GM19372 (cell line): ENCODE data around the gene CPLX4.

ENCODE experiments used
- ATAC-seq: cut with Tn5 transposase; IDR thresholded peaks from one replicate; pipeline ENCODE4 v1.9.1; 2021; ENCODE audit warnings: mild to moderate bottlenecking, low read depth, moderate library complexity; ENCODE audit not compliant: unreplicated experiment

CPLX4 gene

DNA sequence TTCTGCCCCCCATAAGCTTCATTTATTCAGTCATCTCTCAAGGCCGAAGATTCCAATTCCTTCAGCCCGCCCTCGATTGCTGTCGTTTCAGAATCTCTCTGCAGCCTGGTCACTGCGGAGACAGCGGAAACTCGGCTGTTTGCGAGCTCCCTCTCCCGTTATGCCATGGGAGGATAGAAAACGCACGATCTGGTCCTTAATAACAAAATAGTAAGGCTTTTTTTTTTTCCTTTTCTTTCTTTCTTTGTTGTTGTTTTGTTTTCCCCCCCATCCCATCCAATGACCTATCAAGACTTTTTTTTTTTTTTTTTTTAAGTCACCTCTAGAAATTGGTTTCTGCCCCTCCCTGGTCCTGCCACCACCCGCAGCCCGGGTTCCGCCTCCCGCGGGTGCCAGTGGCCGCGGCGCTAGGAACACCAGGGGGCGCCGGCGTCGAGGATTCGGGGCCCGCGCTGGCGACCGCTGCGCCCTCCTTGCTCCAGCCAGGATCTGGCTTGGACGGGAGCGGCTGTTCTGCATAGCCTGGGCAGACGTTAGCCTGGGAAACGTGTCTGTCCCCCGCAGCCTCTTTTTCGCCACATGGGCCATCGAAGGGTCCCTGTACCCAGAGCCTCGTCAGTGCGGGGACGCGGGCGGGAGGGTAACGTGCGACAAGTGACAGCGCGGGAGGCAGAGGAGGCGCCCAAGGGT is 10.1 kb downstream of the CPLX4 start:
- ATAC-seq = peak; percentile 91

DNA sequence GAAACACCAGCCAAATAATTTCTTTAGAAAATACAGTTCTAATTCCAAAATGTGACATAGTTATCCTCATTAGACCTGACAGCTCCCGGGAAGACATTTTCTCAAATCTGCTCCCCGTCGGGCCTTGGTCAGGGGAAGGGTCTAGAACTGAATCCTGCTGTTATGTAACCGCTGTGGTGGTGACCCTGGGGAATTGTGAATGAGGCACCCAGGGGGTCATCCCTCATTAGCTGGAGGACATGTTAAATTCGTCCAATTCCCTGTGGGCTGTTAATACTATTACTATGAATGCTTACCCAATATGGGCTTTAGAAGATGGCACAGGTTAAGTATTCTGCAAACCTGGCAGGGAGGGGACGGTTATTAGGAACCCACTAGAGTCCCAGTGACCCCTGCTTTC is 11.8 kb downstream of the CPLX4 start:
- no peak for ATAC-seq

GRCh38 chr18:59305295-59305694 is 13.2 kb downstream of the CPLX4 start:
- ATAC-seq = no peak

DNA sequence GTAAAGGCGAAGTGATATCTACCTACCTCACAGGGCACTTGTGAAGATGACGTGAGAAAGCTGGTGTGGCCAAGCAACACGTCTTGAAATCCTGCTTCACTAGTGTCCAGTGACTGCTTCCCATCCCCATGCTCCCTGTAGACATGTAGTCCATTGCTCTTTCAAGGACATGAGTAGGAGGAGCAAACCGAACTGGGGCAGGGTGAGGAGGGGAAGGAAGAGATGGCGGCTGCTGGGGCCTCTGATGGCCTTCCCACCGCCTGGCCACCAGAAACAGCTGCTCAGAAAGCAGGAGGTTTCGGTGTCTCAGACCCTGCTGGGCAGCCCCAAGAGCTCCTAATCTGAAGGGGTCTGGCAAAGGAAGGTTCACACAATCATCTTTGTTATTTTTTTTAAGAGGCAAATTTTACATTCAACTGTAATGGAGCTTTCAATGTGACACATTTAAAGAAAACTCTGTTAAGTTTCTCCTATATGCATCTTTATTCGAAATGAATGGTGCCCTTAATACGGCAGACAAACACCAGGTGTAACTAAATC is 14.7 kb downstream of the CPLX4 start:
- ATAC-seq = no peak

DNA sequence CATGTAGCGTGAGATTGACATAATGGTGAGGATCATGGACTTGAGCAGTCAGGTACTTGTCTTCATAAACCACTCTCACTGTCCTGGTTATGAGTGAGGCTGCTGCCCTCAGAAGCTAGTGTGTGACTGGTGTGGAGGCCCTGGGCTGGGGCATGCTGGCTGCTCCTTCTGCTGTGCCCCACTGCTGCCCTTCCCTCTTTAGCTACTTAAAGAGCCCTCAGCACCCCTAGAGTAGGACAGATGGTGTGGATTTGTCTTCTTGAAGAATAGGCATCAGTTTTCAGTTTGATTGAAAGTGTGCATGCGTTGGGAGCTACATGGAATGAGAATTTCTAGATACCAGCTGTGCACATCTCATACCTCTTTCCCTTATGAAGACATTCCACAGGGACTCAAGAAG is 15.4 kb downstream of the CPLX4 start:
- no peak for ATAC-seq

- no peak for ATAC-seq
Observed at GRCh38 chr18:59301929-59302328, 16.5 kb downstream of the CPLX4 start.

DNA sequence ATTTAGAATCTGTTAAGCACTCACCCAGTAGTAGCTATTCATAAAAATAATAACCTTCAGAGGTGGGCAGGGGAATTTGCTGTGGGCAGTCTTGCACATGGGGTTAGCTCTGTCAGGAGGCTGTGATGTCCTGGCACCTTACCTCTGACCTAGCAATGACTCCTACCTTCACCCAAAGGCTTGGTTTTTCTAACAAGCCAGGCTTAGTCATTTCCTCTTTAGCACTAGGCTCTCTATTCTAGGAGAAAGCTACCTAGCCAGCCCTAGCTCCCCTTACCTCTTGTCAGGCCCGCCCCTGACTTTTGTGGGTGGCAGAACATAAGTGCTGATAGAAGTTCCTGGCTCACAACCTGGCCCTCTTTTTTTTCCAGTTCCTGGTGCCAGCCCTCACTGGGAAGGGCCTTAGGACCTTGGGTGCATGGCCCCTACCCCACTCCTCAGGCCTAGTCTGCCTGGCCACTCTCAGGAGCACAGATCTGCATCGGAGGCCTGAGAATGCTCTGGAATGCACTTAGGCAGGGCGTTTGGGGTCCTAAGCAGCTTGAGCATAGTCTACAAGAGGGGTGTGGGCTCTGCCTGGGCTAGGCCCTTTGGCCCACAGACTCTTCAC is 17.7 kb downstream of the CPLX4 start:
- ATAC-seq = no peak

DNA sequence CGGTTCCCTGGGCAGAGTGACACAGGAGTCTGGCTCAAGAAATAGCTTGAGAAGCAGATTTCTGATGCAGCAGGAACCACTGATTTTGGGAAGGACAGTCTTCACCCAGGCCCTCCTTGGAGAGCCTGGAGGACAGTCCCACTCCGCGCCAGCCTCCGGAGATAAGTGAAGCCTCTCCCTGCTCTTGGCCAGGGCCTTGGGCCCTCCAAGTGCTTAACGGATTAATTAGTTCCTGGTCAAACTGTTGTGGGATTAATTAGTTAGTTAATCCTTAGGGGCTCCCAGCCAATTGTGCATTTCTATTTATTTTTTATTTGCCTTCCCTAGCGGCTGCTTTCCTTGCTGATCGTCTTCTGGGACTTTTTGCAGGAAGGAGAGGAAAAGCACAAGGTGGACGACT is 19.6 kb downstream of the CPLX4 start:
- no peak for ATAC-seq

- ATAC-seq = no peak
Observed at GRCh38 chr18:59293317-59293716, 25.1 kb downstream of the CPLX4 start.

DNA sequence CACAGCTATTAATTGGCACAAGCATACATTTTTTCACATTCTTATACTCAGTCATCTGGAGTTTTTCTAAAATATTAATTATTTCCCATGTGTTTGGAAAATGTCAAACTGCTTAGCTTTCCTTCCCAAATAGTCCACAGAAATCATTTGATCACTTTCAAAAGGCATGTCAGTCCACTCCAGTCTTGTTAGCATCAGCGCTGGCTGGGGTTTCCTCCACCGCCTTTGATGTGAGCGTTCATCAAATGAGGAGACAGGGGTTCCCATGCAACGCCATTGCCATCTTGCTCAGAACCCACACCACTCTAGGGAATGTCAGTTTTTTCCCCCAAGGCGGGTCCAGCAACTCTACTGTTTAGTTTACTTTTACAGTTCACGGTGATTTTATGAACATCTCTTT is 32.1 kb downstream of the CPLX4 start:
- ATAC-seq = no peak

GRCh38 chr18:59282341-59282740 is 36.1 kb downstream of the CPLX4 start:
- ATAC-seq = no peak

DNA sequence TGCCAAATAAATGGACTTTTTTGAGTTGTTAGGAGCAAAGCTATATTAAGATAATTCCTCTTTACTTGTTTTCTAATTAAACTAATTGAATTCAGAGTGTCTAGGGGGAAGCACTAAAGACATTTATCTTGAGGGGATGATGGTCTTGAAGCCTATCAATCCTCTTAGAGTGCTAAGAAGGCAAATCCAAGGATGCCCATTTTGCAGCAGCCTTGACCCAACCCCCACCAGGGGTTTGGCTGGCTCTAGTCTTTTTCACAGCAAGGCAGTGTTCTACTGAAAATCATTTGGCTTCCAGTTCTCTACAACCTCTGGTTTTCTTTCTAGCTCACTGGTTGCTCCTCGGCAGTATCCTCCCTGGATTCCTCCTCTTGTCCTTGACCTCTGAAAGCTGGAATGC is 38.7 kb downstream of the CPLX4 start:
- no peak for ATAC-seq

GRCh38 chr18:59279193-59279592 is 39.3 kb downstream of the CPLX4 start:
- ATAC-seq = no peak

GRCh38 chr18:59278793-59279192 is 39.7 kb downstream of the CPLX4 start:
- no peak for ATAC-seq

- ATAC-seq = no peak
Observed at GRCh38 chr18:59276047-59276446, 42.4 kb downstream of the CPLX4 start.

- no peak for ATAC-seq
Observed at GRCh38 chr18:59275406-59275949, 43.0 kb downstream of the CPLX4 start.

DNA sequence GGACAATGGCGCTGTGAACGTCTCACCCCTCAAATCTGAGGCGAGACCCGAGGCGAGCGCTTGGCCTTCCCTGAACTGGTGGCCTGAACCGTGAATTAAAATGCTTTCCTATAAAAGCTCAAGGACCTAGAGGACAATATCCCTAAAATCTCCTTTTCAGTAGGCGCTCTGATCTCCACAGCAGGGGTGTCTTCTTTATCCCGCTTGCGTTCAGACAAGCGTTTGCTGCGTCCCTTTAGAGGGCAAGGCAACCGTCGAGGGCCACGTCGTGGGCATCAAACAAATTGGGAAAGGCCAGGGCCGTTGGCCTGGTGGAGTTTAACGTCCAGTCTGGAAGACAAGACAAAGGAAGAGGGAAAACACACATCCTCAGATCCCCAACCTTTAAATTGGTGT is 43.9 kb downstream of the CPLX4 start:
- ATAC-seq = no peak

DNA sequence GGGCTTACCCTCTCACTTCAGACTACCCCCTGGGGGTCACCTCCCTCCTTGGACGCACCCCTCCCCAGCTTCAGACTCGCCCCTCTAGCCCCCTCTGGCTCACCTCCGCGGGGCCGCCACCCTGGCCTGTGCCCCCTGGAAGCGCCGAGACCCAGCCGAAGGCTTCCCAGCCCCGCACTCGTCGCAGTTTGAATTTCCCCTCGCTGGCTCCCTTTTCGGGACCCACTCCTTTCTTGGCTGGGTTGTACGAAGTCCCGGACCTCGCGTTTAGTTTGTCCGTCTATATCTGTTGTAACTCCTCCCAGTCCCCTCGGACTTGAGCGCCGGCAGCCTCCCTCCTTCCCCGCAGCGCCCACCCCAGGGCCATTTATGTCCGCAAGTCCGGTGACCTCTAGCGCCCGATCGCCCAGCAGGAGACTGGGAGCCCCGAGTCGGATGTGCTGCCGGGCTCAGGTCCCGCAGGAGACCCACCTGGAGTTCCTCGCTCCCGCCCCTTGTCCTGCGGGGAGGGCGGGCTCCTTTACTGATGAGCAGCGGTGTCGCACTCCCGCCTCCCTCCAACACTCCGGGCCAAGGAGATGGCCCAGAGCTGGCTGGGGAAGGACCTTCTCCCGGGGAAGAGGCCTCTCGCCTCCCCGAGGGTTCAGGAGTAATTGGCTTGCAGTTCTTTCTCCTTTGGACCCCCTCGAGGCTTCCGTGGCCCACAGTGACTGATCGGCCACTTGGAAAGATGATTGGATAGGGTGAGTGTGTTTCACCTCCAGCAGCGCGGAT is 44.5 kb downstream of the CPLX4 start:
- ATAC-seq = no peak

GRCh38 chr18:59272891-59273758 is 45.3 kb downstream of the CPLX4 start, which contains the start of gene RAX:
Gene RAX (minus strand): TSS chr18:59273454. CDS start chr18:59273206, 248 bp downstream.
- no peak for ATAC-seq

DNA sequence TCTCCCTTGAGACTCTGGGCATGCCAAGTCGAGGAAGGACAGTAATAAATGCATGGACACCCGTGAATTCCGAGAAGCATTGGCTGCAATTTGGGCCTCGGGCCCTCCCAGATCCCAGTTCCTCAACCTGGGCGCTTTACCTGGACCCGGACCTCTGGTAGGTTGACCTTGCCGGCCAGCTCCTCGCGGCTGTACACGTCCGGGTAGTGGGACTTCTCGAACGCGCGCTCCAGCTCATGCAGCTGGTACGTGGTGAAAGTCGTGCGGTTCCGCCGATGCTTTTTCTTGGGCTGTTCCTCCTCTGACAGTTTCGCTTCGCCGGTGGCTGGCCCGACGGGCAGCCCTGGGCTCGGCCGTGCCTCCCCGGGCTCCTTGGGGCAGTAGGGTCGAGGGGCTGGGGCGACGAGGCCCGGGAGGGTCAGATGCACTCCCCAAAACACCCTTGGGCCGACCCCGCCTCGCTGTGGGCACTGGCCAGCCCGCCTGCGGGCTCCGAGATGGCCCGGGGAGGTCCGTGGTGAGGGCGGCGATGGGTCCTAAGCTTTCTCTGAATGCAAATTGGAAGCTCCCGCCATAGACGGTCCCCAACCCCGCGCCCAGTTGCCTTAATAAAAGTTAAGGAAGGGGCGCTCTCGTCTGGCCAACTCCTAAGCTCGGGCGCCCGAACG is 46.1 kb downstream of the CPLX4 start:
- no peak for ATAC-seq
